EH (cell line): Measurements from ENCODE around the gene KCNQ1.
A peak's percentile ranks its signal among the peaks of the same experiment; 100 is the strongest.

ENCODE experiments used
- DNase-seq: peaks from one replicate; pipeline ENCODE4 v3.0.0-alpha.2; 2015; ENCODE audit warnings: low read depth

The KCNQ1 gene

DNA sequence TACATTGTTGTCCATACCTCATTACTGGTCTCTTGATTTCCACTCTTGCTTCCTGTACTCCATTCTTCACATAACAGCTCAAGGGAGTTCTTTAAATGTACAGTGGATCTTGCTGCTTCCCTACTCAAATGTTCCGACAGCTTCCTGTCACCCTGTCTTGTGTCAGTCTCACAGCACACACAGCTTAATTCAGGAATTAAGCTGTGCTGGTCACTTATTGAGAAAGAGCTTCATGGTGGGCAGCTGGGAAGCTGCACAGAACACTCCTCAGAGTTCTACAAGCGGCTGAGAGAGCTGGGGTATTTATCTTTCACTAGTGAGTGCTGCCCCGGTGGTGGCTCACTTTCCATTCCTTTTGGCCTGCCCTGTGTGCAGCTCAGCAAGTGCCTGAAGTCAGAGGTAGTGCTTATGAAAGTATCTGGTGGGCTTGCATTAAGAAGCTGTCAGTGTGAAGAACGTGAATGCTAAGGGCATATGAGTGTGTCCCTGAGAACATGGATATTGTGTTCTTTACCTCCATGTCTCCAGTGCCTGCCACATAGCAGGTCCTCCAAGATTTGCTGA lies 206.3 kb downstream of the KCNQ1 start:
- DNase-seq = no peak

DNA sequence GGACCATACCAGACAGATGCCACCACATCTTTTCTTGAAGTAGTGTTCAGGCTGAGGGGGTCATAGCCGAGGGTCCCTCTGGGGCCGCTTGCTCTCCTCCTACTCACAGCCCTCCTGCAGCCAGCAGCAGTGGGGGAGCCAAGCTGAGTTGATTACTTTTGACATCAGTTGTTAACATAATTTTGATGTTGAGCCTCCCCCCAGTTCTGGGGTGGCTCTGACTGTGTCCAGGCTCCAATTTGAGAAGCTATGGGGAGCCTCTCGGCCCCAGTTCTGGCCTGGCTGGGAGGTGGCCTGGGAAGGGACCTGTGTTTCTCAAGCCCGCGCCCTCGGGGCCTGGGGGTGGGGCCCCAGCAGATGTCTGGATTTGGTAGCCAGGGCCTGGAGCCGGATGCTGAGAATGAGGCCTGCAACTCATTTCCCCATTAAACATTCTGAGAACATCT lies 207.0 kb downstream of the KCNQ1 start:
- no peak for DNase-seq

DNA sequence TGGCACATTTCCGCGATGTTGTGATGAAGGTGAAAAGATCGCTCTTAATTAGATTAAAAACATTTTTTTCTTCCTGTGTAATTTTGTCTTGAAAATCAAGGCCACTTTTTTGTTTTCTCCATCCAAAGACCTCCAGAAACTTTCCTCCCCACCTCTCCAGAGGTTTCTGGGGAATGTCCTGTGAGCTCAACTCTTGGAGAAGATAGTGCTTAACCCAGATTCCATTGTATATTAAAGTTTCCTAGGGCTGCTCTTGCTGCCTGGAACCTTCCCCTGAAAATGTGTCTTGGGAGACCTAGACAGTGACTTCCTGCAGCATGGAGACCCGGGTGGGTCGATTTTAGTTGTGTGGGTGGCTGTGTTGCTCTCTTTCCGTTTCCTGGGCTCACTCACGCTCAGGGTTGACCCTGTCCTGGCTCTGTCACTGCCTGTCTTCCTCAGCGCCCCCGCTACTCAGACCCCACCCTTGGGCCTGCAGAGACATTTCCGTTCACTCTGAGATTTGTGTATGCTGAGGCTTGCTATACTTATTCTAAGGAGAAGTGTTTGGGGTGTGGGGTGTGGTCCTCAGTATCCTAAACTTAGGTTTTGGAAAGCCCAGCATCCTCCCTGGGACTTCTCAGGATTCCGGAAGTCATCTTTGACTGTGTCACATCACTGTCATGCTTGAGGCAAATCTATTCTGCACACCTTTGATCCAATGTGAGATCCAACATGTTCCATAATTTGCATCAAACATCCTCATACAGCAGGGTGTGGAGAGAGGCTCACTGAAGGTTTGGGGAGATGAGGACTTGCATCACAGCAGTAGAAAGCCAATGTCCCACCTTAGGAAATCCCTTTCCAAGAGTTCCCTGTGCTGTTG lies 207.8 kb downstream of the KCNQ1 start:
- DNase-seq = no peak

DNA sequence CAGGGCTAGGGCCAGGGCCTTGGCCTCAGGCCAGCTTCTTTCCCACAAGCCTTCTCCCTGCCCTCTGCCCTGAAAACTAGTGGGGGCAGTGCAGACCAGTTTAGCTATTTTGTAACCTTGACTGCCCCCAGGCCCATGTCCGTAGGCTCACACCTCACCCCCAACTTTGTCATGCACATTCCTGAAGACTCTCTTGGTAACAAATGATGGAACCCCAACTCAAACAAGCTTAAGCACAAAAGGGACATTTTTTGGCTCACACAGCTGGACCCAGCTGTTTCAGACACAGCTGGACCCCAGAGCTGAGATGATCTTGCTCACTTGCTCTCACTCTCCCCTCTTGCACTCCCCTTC lies 208.4 kb downstream of the KCNQ1 start:
- no peak for DNase-seq

DNA sequence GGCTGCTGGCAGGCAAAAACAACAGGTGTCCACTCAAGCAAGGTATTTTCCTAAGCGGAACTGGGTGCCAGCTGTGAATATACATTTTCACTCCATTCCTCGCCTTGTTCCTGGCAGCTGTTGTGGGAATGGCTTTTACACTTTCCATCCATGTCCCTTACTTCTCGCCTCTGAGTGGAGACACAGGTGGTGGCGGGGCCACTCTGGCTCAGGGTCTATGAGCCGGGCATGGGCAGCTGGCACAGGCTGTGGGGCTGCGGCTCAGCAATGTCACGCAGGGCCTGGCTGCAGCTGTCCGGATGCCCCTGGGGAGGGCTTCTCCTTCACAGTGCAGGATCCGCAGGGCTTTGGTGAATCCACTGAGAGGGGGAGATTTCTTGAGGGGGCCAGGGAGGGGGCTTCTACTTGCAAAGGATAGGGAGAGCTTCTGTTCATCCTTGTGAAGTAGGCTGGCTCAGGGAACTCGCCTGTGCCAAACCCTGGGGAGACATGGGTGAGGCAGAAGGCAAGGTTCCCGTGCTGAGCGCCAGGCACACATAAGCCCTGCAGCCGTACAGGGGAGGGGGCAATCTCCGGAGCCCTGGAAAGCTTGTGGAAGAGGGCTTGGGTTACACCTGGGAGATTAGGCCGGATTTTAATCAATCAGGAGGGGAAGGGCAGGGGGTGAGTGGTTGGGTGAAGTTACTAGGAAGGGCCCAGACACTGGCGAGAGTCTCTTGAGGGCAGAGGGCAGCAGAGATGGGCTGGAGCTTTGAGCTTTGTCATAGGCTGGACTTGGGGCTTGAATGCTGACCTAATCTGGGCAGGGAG lies 209.3 kb downstream of the KCNQ1 start:
- DNase-seq = no peak

DNA sequence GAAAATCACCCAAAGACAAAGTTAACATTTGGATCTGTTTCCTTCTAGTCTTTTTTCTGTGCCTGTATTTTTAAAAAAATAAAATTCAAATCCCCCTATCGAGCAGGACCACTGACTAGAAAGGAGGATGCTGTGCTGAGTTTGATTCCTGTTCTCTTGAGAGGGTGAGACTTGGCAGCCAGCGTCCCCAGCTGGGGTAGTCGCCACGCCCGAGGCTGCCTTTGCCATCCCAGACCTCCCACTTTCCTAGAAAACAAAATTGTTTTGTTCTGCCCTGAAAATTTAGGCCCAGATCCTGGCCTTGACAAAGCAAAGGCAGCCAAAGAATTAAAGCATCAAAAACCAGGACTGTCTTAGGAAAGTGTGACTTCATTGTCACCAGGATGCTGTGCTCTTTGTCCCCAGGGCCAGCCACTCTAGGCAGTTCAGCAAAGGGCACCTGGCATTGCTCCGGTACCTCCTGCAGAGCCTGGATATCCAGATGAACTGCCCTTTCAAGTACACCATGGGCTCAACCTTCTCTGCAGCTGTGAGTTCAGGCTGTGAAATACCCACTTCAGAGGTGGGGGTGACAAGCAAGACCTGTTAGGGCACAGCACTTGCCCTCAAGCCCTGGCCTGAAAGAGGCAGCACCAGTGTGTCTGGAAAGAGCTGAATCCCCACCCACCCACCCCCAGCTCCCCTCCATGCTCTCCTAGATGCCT lies 210.4 kb downstream of the KCNQ1 start:
- no peak for DNase-seq

DNA sequence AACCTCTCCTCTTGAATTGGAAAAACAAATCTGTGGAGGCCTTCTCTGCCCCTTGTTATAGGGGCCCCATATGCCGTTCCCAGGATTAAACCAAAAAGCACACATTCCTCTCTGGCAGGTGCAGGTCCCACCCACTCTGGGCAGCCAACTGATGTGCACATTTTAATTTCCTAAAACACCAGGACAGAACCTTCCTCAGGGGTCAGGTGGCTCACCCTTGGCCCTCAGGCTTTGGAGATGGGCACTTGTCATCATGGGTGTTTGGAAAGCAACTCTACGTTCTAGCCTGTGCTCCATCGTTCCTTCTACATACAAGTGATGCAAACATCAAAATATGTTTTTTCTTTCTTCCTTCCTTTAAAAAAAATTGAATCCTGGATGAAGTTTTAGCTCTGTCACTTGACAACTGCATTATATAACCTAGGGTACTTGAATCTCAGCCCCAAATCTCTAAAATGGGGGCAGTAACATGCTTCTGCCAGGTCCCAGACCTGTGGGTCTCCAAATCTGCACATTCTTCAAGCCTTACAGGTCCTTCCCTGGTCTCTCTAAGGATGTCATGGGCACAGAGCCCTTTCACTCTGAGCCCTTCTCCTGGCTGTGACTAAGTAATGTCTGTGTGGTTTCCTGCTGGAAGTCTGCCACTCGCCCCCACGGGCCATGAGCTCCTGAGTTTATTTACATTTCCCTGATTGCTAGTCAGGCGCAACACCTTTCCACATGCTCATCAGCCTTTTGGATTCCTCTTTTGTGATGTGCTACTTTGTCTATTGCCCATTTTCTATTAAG lies 211.2 kb downstream of the KCNQ1 start:
- DNase-seq = peak; percentile 52

DNA sequence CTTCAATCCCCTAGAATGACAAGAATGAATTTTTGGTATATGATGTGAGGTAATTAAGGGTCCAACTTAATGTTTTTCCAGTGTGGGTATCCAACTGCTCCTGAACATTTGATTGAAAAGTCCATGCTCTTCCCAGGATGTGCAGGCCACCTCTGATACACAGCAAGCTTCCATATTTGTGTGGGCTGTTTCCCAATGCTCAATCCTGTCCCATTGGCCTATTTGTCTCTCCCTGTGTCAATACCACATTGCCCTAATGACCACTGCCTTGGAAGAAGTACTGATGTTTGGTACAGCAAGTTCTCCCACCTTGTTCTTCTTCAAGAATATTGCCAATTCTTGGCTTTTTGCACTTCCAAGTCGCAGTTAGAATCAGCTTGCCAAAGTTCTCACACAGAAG lies 212.1 kb downstream of the KCNQ1 start:
- no peak for DNase-seq

DNA sequence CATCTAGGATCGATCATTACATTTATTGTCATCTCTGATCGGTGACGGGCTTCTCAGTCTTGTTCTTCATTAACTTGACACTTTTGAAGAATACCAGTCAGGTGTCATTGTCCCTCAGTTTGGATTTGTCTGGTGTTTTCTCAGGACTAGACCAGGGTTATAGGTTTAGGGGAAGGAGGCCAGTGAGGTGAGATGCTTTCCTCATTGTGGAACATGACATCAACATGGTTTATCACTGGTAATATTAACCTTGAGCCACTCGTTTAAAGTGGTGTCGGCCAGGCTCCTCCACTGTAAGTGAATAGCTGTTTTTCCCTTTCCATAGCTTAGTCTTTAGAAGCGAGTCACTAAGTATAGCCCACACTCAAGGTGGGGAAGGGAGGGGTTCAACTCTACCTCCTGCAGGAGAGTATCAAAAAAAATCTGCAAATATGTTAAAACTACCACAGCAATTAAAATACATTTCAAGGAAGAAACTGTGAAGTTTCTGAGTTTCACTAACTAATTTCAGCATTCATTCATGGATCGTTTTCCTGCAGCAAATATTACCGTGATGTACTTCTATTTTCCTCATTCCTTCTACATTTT lies 213.0 kb downstream of the KCNQ1 start:
- no peak for DNase-seq

DNA sequence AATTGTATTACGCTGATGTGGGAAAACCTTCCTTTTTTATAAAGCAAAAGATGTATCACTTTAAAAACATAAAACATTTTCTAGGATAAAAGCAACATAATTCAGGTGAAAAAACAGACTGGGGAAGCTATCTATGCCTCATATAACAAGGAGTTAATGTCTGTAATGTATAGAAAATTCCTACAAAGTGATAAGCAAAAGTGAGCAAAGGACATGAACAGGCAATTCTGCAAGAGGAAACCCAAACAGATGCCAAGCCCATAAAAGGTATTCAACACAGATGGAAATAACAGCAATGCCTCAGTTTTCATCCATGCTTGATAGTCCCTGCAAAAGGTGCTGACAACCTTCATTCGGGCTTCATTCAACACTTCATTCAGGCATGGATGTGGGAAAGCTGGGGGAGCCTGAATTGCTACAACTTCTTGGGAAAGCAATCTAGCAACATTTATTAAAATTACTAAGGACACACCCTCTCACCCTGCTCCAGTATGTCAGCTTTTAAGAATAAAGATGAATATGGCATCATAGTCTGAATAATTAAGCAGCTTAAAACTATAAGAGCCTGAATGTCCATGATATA lies 215.6 kb downstream of the KCNQ1 start:
- no peak for DNase-seq

DNA sequence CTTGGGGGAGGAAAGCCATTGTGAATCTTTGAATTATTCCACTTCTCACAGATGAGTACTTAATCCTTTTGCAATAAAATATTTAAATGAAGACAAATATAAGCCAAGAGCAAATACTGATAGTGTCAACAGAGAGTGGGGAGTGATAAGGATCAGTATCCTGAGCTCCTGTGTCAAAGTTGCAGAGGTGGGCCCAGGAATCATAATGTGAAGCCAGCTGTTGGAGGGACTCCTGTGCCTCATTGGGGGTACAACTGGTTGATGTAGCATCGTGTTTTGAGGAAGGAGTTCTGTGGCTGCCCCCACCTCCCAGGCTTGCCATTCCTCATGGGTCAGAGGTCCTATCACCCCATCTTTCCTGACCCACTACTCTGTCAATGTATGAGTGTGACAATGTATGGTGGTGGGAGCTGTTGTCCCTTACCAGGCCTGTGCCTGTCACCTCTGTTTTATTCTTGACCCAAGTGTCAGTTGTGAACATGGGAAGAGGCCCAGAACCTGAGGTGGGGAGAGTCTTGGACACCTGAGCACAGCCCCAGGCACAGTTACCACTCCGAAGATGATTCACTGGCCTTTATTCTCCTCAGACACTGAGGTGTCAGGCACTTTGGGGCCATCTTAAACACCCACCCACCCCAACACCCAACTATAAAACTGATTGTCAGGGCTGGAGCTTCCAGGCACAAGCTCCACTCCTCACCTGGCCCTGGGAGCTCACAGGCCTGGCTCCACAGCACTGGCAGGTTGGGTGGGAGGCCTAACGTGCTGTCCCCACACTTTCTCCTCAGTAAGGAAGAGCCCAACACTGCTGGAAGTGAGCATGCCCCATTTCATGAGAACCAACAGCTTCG lies 216.6 kb downstream of the KCNQ1 start:
- no peak for DNase-seq

DNA sequence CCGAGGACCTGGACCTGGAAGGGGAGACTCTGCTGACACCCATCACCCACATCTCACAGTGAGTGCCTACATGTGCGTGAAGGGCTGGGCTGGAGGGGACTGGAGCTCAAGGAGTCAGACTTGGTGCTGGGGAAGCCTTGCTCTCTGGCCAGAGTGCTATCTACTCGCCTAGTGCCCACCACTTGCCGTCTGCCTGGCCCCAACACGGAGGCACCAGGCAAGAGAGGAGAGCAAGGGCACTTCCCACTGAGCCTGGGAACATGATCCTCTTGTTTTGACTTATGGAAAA lies 217.2 kb downstream of the KCNQ1 start:
- DNase-seq = no peak

DNA sequence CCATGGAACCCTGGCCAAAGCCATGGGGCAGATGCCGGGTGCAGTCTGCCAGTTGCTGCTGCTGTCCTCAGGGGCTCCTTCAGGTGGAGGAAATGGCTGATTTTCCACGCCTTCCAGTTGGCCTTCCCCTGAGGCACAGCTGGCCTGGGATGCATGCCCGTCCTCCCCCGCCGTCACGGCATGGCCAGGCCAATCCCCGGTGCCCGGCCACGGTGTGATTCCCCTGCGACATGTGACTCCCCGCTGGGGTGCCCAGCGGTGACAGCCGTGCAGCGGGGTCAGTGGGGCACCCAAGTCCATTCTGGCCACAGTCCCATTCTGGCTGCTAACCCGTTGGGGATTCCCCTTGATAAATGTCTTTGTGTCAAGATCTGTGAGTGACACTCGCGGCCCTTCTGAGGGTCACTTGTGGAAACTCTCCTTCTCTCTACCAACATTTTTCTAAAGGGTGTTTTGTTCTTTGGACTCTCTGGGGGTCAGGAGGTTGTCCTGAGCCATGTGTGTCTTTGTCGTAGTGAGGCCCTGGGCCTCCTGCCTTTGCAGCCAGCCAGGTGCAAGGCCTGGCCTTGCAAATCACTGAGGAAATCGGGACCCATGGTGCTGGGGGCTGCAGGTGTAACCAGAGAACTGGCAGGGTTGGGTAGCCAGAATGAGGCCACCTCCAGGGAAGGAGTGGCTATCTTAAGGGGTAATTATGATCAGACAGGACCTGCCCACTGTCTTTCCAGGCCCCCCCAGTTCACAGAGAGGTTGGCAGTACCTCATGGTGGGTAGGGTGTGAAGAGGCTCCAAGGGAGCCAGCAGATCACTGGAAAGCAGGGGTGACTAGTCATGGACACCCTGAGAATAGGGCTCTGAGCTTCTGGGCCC lies 217.9 kb downstream of the KCNQ1 start:
- DNase-seq = no peak

DNA sequence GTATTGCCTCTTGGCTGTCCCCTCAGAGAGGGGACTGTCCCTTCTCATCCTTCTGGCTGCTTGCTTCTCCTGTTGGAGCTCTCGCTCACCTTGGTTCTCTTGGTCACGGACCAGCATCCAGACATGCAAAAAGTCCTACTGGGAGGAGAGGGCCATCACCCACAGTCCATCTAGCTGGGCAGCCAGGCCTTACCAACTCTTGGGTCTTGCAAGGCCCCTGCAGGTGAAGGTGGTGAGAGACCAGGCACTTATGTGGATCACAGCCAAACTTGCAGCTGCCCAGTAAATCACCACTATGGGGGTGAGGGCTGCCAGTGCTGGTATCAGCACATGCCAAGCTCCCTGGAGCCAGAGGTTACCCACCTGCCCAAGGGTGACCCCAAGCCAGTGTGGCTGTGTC lies 218.7 kb downstream of the KCNQ1 start:
- no peak for DNase-seq

DNA sequence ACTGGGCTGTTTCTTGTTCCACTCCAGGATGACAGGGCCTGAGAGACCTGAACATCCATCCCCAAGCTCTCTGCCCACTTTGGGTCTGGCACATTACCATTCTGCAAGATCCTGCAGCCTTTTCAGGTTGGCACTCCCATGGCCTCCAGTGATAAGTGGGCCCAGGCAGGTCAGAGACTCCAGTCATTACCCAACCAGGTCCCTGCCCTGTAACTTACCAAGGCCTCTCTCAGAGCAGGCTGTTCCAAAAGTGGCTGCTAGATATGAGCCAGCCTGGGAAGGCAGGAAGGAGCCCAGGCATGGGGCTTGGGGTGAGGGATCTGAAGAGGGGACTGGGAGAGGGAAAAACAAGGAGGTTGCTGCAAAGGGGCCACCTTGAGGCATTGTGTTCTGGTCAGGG lies 219.1 kb downstream of the KCNQ1 start:
- no peak for DNase-seq

DNA sequence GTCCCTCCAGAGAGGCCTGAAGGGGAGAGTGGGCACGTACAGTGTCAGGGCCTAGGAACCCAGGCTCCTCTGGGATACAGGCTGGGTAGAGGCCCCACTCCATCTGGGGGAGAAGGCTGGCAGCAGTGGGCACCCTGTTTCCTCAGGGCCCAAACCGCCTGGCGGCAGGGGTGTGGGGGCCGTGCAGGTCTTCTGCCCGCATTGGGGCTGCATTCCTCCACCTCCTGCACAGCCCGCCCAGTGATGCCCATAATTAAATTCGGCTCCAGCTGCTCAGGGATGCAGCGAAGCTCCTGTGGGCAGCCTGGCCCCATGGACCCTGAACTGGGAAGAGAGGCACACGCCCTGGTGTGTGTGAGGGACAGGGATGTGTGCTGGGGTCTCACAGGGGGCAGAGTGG lies 219.6 kb downstream of the KCNQ1 start:
- no peak for DNase-seq

DNA sequence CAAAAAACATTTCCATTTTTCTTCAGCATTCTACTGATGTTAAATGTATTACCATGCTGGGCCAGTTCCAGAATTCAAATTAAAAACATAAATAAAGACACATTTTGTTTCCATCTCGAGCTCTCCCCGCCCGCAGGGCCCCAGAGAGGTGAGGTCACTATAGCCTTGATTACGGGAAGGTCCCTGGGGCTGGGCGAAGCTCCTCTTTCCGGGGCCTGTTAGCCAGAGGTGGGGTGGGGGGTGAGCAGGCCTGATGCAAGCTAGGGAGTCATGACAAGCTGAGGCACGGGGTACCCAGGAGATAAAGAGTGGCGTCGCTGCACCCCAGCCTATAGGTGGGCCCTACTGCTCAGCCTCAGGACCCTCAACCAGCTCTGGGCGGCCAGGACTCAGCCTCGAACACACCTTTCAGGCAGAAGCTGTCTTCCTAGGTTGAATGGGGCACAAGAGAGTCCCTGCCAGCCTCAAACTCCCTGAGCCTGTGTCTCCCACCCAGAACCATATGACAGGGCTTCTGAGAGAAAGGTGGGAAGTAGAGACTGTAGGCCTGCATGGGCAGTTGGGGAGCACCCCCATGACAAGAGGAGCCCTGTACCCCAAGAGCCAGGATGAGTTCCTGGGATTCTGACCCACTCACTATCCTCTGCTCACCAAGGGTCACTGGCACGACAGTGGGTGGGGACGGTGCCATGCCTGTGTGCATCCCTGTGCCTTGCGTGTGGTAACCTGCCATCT lies 220.2 kb downstream of the KCNQ1 start:
- no peak for DNase-seq
